Pancreas (tissue), 10 donors: ENCODE measurements around the gene ATP9B. TPM values are rescaled to one million over a fixed set of nuclear protein-coding genes. Genes with fewer than 3 reads are reported as not detected.

Experiments used
- ATAC-seq, 4 donors: fragments of 200-7000 bp; cut with Tn5 transposase; one replicate each; pipeline versions ENCODE4 v1.8.0 to v1.9.1; 2020; ENCODE audit warnings: mild to moderate bottlenecking in 4 of 4, moderate library complexity in 4 of 4
- DNase-seq, 6 donors: peaks; one replicate each; pipeline ENCODE4 v3.0.0-alpha.2; 2020
- FAIRE-seq: peaks from 2 replicates; lab custom pipeline; 2012; peaks lifted over from hg19 to GRCh38; lab: Jason Lieb, UNC
- H3K27ac ChIP-seq, 4 donors: fragments of 200-600 bp; sonication (generic); 1 replicate in 3 of 4; 2 replicates in 1 of 4; pipeline versions ENCODE4 v1.5.0 to v1.8.0; 2020
- H3K27me3 ChIP-seq, 4 donors: fragments of 200-600 bp; one replicate each; pipeline ENCODE4 v1.8.0; 2021
- H3K36me3 ChIP-seq, 3 donors: fragments of 200-600 bp; sonication (generic) in 1 of 3; one replicate each; pipeline versions ENCODE4 v1.5.0 to v1.8.0; 2020 to 2021
- H3K4me1 ChIP-seq, 3 donors: fragments of 200-600 bp; one replicate each; pipeline ENCODE4 v1.8.0; 2021
- H3K4me3 ChIP-seq, 4 donors: fragments of 200-600 bp; sonication (generic) in 2 of 4; one replicate each; pipeline versions ENCODE4 v1.5.0 to v1.8.0; 2020 to 2021
- H3K9me3 ChIP-seq, 4 donors: fragments of 200-600 bp; one replicate each; pipeline ENCODE4 v1.8.0; 2021
- CTCF ChIP-seq, 4 donors: fragments of 200-600 bp; sonication (generic) in 3 of 4; IDR thresholded peaks; one replicate each; pipeline versions ENCODE4 v1.5.0 to v1.8.0; 2021; ENCODE audit warnings: antibody characterized with exemption in 4 of 4
- WGBS, 2 donors: extraction: QIAGEN DNeasy Blood & Tissue Kit; methylation state at CpG; one replicate each; pipeline ENCODE4 v1.1.7; 2013; 5-methylcytosine and 5-hydroxymethylcytosine counted together
- intact Hi-C, 3 donors: fragments of 100-400 bp; cut with DNase I; formaldehyde crosslinking; loops; one replicate each; pipeline versions ENCODE4 v1.11.1 to v1.14.2; 2022
- polyA plus RNA-seq, 2 donors: library from polyadenylated mRNA; stranded (reverse); fragments of 200-250 nt; gene quantifications; one replicate each; pipeline ENCODE4 v1.2.3, GENCODE V29; 2013
- total RNA-seq, 6 donors: library from RNA; stranded (reverse); fragmentation: NEBNext Ultra II Directional in 4 of 6; extraction: Animal tissue kit (Norgen Biotek cat#: 25700) in 4 of 6; gene quantifications; one replicate each; pipeline versions ENCODE4 v1.2.1 to v1.2.4, GENCODE V29; 2021 to 2023
- donor health status: healthy with polysubstance abuse.
- donor health status: DM: no; HTN: no; CAD: no; lungs with moderate emphysema.
- donor health status: DM: no; HTN: no; CAD: no.
- donor health status: control.
- donor health status: control.
- donor health status: Bipolar disorder and iron deficiency.
- donor health status: DM: yes; HTN: yes; CAD: no.
- donor health status: DM: no; HTN: no; CAD: no.
- donor health status: DM: no; HTN: no; CAD: no.
- donor health status: DM: yes; HTN: yes; CAD: no.

Gene ATP9B
- total and polyA plus RNA-seq, 8 donors, result 10.2 to 19.0 (median 15.5) TPM

DNA sequence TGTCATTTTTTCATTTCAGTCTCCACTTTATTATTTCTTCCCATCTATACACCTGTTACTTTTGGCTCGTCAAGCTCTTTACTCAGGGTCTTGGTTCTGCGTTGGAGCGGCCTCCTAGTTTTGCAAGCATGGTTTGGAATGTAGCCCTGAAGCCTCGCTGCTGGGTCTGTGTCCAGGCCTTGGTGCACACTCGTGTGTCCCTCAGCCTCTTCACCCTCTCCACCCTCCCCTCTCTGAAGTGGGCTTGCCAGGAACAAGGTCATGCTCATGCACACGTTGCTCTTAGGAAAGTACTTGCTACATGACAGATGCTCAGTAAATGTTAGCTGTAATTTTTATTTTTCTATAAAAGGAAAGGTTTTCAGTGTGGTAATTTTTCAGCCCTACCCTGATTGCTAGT is 147.0 kb downstream of the ATP9B start:
- intact Hi-C loops, result no loop called here
- no peak overlapping the region for H3K27ac ChIP-seq
- FAIRE-seq, result no peak
- TF ChIP-seq CTCF (IDR thresholded peaks at IDR 0.05), result no peak
- WGBS, 2 donors, result 84 to 85% methylated on average over 6 of the region's 6 CpGs
- peaks cover 0 to 3% (median 0%) of the 10 kb centered on the region in 3 donors for H3K36me3 ChIP-seq
- no peak for ATAC-seq
- H3K4me3 ChIP-seq, result no peak overlapping the region
- DNase-seq, result no peak
- no peaks in the 10 kb centered on the region for H3K9me3 ChIP-seq
- H3K4me1 ChIP-seq, result no peaks in the 10 kb centered on the region
- H3K27me3 ChIP-seq, result no peaks in the 10 kb centered on the region

GRCh38 chr18:79217979-79218604 is 148.9 kb downstream of the ATP9B start:
- Histone ChIP-seq H3K27me3 (no peaks in the 10 kb centered on the region), H3K4me3 (no peak overlapping the region), H3K9me3 (no peaks in the 10 kb centered on the region), H3K27ac (no peak overlapping the region), H3K4me1 (no peaks in the 10 kb centered on the region), H3K36me3 (peaks cover 0 to 3% (median 0%) of the 10 kb centered on the region in 3 donors)
- TF ChIP-seq CTCF (IDR thresholded peaks at IDR 0.05), result no peak
- ATAC-seq (no peak), DNase-seq (no peak), FAIRE-seq (no peak)
- WGBS, 2 donors, result 93 to 96% methylated on average over 19 of the region's 19 CpGs
- intact Hi-C loops, result no loop called here

- FAIRE-seq (no peak), DNase-seq (no peak), ATAC-seq (peak in 2 of 4 donors; percentile 48 to 54)
- Histone ChIP-seq H3K27ac (no peak overlapping the region), H3K36me3 (peaks cover 0 to 3% (median 0%) of the 10 kb centered on the region in 3 donors), H3K4me3 (no peak overlapping the region), H3K9me3 (no peaks in the 10 kb centered on the region), H3K27me3 (no peaks in the 10 kb centered on the region), H3K4me1 (no peaks in the 10 kb centered on the region)
- 88 to 93% methylated on average over 10 of the region's 10 CpGs for WGBS, 2 donors
- TF ChIP-seq CTCF (IDR thresholded peaks at IDR 0.05), result no peak
- intact Hi-C loops, result no loop called here
Observed at GRCh38 chr18:79218605-79219190, 149.5 kb downstream of the ATP9B start.

DNA sequence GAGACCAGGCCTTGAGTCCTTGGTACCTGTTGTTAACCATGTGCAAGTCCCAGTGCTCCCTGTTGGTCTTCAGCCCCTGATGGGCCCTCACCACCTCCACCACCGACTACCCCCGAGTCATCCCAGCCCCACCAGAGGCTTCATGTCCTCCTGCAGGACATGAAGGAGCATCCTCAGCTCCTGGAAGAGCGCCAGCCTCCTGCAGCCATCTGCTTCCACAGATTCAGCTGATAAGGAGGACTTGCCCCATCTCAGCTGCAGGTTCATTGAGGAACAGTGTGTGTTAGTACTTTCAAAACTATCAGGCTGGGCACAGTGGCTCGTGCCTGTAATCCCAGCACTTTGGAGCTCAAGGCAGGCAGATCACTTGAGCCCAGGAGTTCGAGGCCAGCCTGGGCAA is 151.9 kb downstream of the ATP9B start:
- intact Hi-C loops, result no loop called here
- no peaks in the 10 kb centered on the region for H3K27me3 ChIP-seq
- WGBS, 2 donors, result 90 to 92% methylated on average over 5 of the region's 5 CpGs
- no peak overlapping the region for H3K27ac ChIP-seq
- DNase-seq (no peak), FAIRE-seq (no peak), ATAC-seq (no peak)
- no peak for TF ChIP-seq CTCF (IDR thresholded peaks at IDR 0.05)
- H3K4me3 ChIP-seq, result no peak overlapping the region
- no peaks in the 10 kb centered on the region for H3K4me1 ChIP-seq
- H3K36me3 ChIP-seq, result peaks cover 0 to 3% (median 0%) of the 10 kb centered on the region in 3 donors
- no peaks in the 10 kb centered on the region for H3K9me3 ChIP-seq

DNA sequence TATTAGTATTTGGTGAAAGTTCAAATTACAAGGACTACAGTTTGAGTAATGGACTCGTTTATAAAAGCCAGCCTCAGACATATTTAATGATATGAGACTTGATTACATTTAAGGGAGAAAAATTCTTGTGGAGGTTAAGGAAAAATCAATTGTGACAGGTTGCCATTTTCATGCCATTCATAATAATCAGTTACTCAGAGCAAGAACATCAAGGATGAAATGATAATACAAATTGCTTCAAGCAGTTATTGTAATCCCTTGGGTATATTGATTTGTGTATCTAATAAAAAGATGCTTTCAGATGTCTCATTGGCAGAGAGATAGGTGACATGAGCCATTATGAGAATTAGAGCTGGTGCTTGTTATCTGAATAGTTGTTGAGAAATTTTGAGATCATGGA is 153.6 kb downstream of the ATP9B start:
- intact Hi-C loops, result no loop called here
- no peaks in the 10 kb centered on the region for H3K4me1 ChIP-seq
- no peak for FAIRE-seq
- no peaks in the 10 kb centered on the region for H3K9me3 ChIP-seq
- DNase-seq, result no peak
- H3K27me3 ChIP-seq, result no peaks in the 10 kb centered on the region
- 52 to 63% methylated on average over 1 of the region's 1 CpG for WGBS, 2 donors
- no peak for TF ChIP-seq CTCF (IDR thresholded peaks at IDR 0.05)
- H3K4me3 ChIP-seq, result no peak overlapping the region
- ATAC-seq, result no peak
- H3K36me3 ChIP-seq, result peaks cover 0 to 3% (median 0%) of the 10 kb centered on the region in 3 donors
- H3K27ac ChIP-seq, result no peak overlapping the region
